T-helper 1 cell treated with Interleukin-12 subunit alpha and Interleukin-12 subunit beta and Interleukin-4 antibody, amounts not matched to agents 30 μg/mL and 1 μg/mL, for 36 hours (primary cell): ENCODE data around the gene CCDC40.

ENCODE experiments used
- H3K27ac Mint-ChIP-seq: one replicate; pipeline ENCODE4 v1.8.0; 2021; ENCODE audit warnings: mild to moderate bottlenecking, mixed read lengths
- H3K27me3 Mint-ChIP-seq: one replicate; pipeline ENCODE4 v1.8.0; 2021; ENCODE audit warnings: low read depth, mixed read lengths
- H3K36me3 Mint-ChIP-seq: one replicate; pipeline ENCODE4 v1.8.0; 2021; ENCODE audit warnings: low read depth, mixed read lengths
- H3K4me1 Mint-ChIP-seq: one replicate; pipeline ENCODE4 v1.8.0; 2021; ENCODE audit warnings: low read depth, mixed read lengths
- H3K4me3 Mint-ChIP-seq: one replicate; pipeline ENCODE4 v1.8.0; 2021; ENCODE audit warnings: mild to moderate bottlenecking, moderate library complexity, mixed read lengths
- H3K9me3 Mint-ChIP-seq: one replicate; pipeline ENCODE4 v1.8.0; 2021; ENCODE audit warnings: mixed read lengths

Gene CCDC40

DNA sequence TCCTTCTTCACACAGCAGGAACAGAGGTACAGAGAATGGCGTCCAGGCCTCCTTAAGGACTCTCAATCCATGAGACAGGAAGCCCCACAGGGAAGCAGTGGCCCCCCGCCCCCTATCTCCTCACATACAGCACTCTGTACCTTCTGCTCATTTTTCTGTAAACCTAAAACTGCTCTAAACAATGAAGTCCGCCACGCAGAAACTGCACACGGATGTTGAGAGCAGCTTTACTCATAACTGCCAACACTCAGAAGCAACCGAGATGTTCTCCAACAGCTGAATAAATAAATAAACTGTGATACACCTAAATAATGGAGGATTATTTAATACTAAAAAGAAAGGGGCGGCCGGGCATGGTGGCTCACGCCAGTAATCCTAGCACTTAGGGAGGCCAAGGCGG lies 10.6 kb upstream of the CCDC40 start:
- Mint-ChIP-seq H3K4me1 (no peaks in the 10 kb centered on the region), H3K4me3 (no peak overlapping the region), H3K27ac (no peak overlapping the region)

DNA sequence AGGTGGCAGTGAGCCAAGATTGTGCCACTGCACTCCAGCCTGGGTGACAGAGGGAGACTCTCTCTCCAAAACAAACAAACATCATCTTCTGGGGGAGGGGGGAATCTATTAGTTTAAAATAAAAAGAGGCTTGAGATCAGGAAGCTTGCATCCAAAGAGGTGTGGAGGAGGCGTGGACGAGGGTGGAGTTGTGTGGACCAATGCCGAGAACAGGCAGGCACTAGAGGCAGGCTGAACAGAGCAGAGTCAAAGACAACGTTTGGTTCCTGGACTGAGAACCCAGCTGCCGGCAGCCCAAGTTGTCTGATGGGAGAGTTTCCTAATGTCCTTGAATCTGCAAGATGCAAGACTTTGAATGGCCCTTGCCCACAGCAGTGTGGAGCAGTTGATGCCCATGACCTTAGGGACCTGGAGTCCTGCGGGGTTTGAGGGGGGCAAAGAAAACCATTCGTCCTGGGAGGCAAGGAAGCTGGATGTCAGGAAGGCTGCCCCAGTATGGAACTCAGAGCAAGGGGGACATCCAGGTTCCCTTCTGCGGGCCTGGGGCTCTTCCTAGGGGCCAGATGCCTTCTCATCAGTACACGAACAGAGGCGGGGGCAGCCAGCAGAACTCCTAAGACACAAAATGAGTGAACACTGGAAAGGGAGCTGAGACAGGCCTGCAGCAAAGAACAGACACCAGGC lies 9.9 kb upstream of the CCDC40 start:
- no peak overlapping the region for H3K4me3 Mint-ChIP-seq
- no peaks in the 10 kb centered on the region for H3K4me1 Mint-ChIP-seq
- no peak overlapping the region for H3K27ac Mint-ChIP-seq
- no peaks in the 10 kb centered on the region for H3K9me3 Mint-ChIP-seq
- H3K27me3 Mint-ChIP-seq = no peaks in the 10 kb centered on the region
- H3K36me3 Mint-ChIP-seq = no peaks in the 10 kb centered on the region

More for the DNA sequence above, 10.6 kb upstream of the CCDC40 start:
- Mint-ChIP-seq H3K27me3 (no peaks in the 10 kb centered on the region), H3K9me3 (no peaks in the 10 kb centered on the region), H3K36me3 (no peaks in the 10 kb centered on the region)

GRCh38 chr17:80027043-80027435 lies 9.4 kb upstream of the CCDC40 start:
- Mint-ChIP-seq H3K4me3 (no peak overlapping the region), H3K27me3 (peaks cover 2% of the 10 kb centered on the region), H3K4me1 (no peaks in the 10 kb centered on the region), H3K9me3 (no peaks in the 10 kb centered on the region), H3K27ac (no peak overlapping the region), H3K36me3 (no peaks in the 10 kb centered on the region)

GRCh38 chr17:80028030-80028429 lies 8.4 kb upstream of the CCDC40 start:
- Mint-ChIP-seq H3K36me3 (no peaks in the 10 kb centered on the region), H3K4me1 (no peaks in the 10 kb centered on the region), H3K9me3 (no peaks in the 10 kb centered on the region), H3K27me3 (peaks cover 12% of the 10 kb centered on the region), H3K27ac (no peak overlapping the region), H3K4me3 (no peak overlapping the region)

GRCh38 chr17:80029258-80029974 lies 7.0 kb upstream of the CCDC40 start:
- H3K4me3 Mint-ChIP-seq = no peak overlapping the region
- no peaks in the 10 kb centered on the region for H3K9me3 Mint-ChIP-seq
- H3K4me1 Mint-ChIP-seq = no peaks in the 10 kb centered on the region
- peaks cover 23% of the 10 kb centered on the region for H3K27me3 Mint-ChIP-seq
- no peak overlapping the region for H3K27ac Mint-ChIP-seq
- no peaks in the 10 kb centered on the region for H3K36me3 Mint-ChIP-seq

DNA sequence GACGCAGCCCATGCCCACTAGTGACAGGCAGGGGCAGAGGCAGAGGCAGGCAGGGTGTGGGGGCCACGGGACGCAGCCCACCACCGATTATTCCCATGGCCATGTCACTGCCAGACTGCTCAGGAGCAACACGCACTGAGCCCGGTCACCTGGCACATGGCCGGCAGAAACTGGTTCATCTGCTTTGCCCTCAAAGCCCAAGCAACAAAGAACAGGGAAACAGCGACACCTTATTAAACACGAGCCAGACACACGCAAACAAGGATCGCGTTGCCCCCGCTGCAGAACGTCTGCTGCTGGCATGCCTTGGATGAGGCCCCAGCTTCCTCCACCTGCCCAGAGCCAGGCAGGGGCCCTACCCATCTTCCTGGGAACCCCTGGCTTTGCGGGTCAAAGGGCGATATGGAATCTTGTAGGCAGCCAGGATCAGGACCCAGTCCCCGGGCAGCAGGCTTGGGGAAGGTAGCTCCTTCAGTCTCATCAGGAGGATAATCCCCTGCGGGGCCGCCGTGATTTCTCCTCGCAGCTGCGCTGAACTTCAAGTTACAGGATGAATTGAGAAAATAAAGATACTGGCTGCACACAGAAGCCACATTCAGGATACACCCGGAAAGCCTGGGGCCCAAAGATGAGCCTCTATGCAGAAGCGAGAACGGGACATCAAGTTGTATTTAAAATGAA lies 5.6 kb upstream of the CCDC40 start:
- peaks cover 5% of the 10 kb centered on the region for H3K4me1 Mint-ChIP-seq
- no peaks in the 10 kb centered on the region for H3K9me3 Mint-ChIP-seq
- H3K27me3 Mint-ChIP-seq = peaks cover 32% of the 10 kb centered on the region
- no peak overlapping the region for H3K27ac Mint-ChIP-seq
- H3K4me3 Mint-ChIP-seq = no peak overlapping the region
- H3K36me3 Mint-ChIP-seq = no peaks in the 10 kb centered on the region

- H3K27me3 Mint-ChIP-seq = peaks cover 35% of the 10 kb centered on the region
- H3K27ac Mint-ChIP-seq = no peak overlapping the region
- no peaks in the 10 kb centered on the region for H3K9me3 Mint-ChIP-seq
- peaks cover 6% of the 10 kb centered on the region for H3K4me1 Mint-ChIP-seq
- H3K36me3 Mint-ChIP-seq = no peaks in the 10 kb centered on the region
- H3K4me3 Mint-ChIP-seq = no peak overlapping the region
These were observed 4.6 kb upstream of the CCDC40 start for GRCh38 chr17:80031691-80032430.

GRCh38 chr17:80032614-80033171 lies 3.7 kb upstream of the CCDC40 start:
- H3K4me3 Mint-ChIP-seq = no peak overlapping the region
- H3K9me3 Mint-ChIP-seq = no peaks in the 10 kb centered on the region
- H3K36me3 Mint-ChIP-seq = no peaks in the 10 kb centered on the region
- peaks cover 6% of the 10 kb centered on the region for H3K4me1 Mint-ChIP-seq
- H3K27me3 Mint-ChIP-seq = peaks cover 43% of the 10 kb centered on the region
- H3K27ac Mint-ChIP-seq = no peak overlapping the region

GRCh38 chr17:80033840-80034239 lies 2.6 kb upstream of the CCDC40 start:
- H3K27me3 Mint-ChIP-seq = peaks cover 52% of the 10 kb centered on the region
- no peak overlapping the region for H3K27ac Mint-ChIP-seq
- H3K4me3 Mint-ChIP-seq = peak overlapping the region; percentile 28
- no peaks in the 10 kb centered on the region for H3K36me3 Mint-ChIP-seq
- peaks cover 6% of the 10 kb centered on the region for H3K4me1 Mint-ChIP-seq
- no peaks in the 10 kb centered on the region for H3K9me3 Mint-ChIP-seq

DNA sequence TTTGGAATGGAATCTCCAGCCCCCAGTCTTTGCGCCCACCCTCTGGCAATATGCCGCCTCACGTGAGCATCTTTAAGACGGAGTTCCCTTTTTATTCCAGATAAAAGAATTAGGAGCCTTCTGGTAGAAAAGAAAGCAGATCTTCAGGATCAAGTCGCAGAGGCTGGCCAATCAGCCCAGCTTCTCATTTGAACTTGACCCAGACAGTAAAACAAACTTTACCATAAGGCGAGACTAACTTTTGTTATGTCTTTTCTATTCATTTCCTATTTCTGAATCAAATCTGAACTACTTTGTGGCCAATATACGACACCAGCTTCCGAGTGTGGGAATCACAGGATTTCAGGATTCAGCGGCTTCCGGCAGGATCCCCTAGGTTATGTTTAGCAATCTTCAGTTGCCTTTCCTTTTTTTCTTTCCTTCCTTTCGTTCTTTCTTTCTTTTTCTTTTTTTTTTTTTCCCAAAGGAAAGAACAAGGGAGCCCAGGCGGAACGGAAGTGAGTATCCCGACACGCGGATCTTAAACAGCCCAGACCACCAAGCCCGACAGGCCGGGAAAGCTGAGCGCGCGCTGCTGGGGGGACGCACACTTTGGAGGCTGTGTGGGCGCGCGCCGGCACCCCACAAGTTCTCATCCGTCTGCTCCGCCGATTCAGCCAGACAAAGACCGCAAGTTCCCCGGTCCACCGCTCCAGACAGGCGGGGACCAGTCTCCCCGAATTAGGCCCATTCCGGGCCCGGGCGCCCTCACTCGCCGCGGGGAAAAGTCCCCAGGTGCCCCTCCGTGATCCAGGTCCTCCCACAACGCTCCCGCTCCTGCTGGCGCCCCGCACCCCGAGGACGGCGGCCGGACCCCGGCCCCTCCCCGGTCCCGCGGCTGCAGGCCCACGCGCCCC lies 1.4 kb upstream of the CCDC40 start:
- peaks cover 60% of the 10 kb centered on the region for H3K27me3 Mint-ChIP-seq
- H3K4me1 Mint-ChIP-seq = peaks cover 6% of the 10 kb centered on the region
- peak overlapping the region; percentile 64 for H3K4me3 Mint-ChIP-seq
- no peaks in the 10 kb centered on the region for H3K36me3 Mint-ChIP-seq
- H3K9me3 Mint-ChIP-seq = no peaks in the 10 kb centered on the region
- H3K27ac Mint-ChIP-seq = peak overlapping the region; percentile 18

DNA sequence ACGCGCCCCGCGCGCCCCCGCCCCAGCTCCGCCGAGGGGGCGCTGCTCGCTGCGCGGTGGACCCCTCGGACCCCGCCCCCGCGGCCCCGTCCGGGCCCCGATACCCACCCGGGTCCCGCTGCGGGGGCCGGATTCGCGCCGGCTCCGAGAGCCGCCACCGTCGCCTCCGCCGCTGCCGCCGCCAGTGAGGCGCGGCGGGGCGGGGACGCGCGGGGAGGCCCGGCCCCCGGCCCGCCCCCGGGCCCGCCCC lies 830 bp upstream of the CCDC40 start, which contains the start of gene TBC1D16:
TBC1D16 (minus strand) TSS at position 186 of the 250 bp plus-strand sequence. CDS start 22,325 bp downstream, outside the sequence.
- peaks cover 6% of the 10 kb centered on the region for H3K4me1 Mint-ChIP-seq
- H3K4me3 Mint-ChIP-seq = peak within 1 kb of the TSS; percentile 86
- no peaks in the 10 kb centered on the region for H3K36me3 Mint-ChIP-seq
- no peaks in the 10 kb centered on the region for H3K9me3 Mint-ChIP-seq
- peaks cover 60% of the 10 kb centered on the region for H3K27me3 Mint-ChIP-seq
- peak within 1 kb of the TSS; percentile 18 for H3K27ac Mint-ChIP-seq

DNA sequence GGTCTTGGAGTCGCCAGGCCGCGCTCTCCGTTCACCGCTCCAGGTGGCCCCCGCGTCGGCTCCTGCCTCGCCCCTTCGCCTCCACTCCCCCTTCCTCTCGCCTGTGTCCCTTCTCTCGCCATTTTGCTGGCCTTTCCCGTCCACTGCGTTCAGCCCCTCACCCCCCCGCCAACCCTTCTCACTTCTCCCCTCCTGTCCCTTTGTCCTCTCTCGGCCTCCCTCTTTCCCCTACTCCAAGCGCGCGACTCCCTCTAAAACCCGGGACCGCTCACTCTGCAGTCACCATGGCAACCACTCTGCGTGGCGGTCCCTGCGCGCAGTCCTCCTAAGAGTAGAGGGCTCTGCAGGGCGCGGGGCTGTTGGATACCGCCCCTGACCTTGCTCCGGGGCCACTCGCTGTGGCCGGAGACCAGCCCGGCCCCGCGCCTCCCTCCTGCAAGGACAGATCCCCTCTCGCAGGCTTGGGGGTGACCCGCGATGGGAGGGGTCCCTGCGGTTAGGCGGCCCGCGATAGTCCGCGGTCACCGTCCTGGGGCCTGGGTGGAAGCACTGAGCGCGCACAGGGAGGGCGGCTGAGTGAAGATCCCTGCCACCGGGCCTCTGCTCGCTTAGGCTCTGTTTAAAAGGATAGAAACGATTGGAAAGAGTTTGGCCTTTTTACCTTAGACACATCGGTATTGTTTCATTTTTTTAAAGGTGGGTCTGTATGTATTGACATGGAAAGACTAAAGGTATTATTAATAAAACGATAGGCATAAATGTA lies 454 bp downstream of the CCDC40 start:
- Mint-ChIP-seq H3K4me3 (peak overlapping the region; percentile 86), H3K36me3 (no peaks in the 10 kb centered on the region), H3K4me1 (peaks cover 6% of the 10 kb centered on the region), H3K9me3 (no peaks in the 10 kb centered on the region), H3K27me3 (peaks cover 59% of the 10 kb centered on the region), H3K27ac (peak overlapping the region; percentile 76)

- Mint-ChIP-seq H3K4me3 (no peak overlapping the region), H3K4me1 (no peaks in the 10 kb centered on the region), H3K27ac (no peak overlapping the region), H3K36me3 (no peaks in the 10 kb centered on the region), H3K9me3 (no peaks in the 10 kb centered on the region), H3K27me3 (peaks cover 7% of the 10 kb centered on the region)
These were observed 7.5 kb downstream of the CCDC40 start for GRCh38 chr17:80043963-80044362.
